Skeletal muscle tissue (tissue), 4 donors: Measurements from ENCODE around the gene GPSM1. TPM values are rescaled to one million over a fixed set of nuclear protein-coding genes. Genes with fewer than 3 reads are reported as not detected.
"Not testable (repeated sequence)": the region's sequence is repeated elsewhere in the genome, so short reads cannot be mapped to it uniquely, and the experiment has no call there.

Experiments used
- H3K27ac ChIP-seq: one replicate; pipeline ENCODE4 v1.7.0; 2013; ENCODE audit warnings: mild to moderate bottlenecking, low read depth, low read length, inconsistent platforms
- H3K27me3 ChIP-seq, 3 donors: one replicate each; pipeline ENCODE4 v1.7.0; 2013; ENCODE audit warnings: low read length in 3 of 3; ENCODE audit not compliant: control insufficient read depth in 3 of 3, insufficient read depth in 3 of 3
- H3K36me3 ChIP-seq, 3 donors: one replicate each; pipeline ENCODE4 v1.7.0; 2013; ENCODE audit warnings: low read length in 3 of 3; ENCODE audit not compliant: control insufficient read depth in 3 of 3, insufficient read depth in 3 of 3
- H3K4me1 ChIP-seq, 3 donors: one replicate each; pipeline ENCODE4 v1.7.0; 2013; ENCODE audit warnings: low read length in 3 of 3, mild to moderate bottlenecking in 3 of 3; ENCODE audit not compliant: control insufficient read depth in 3 of 3, insufficient read depth in 3 of 3
- H3K4me3 ChIP-seq, 3 donors: one replicate each; pipeline ENCODE4 v1.7.0; 2013; ENCODE audit warnings: low read length in 3 of 3
- H3K9ac ChIP-seq, 3 donors: one replicate each; pipeline ENCODE4 v1.7.0; 2013; ENCODE audit warnings: low read length in 3 of 3, mild to moderate bottlenecking in 3 of 3, moderate library complexity in 2 of 3, low read depth in 1 of 3
- H3K9me3 ChIP-seq, 3 donors: one replicate each; pipeline ENCODE4 v1.7.0; 2013; ENCODE audit warnings: low read length in 3 of 3; ENCODE audit not compliant: control insufficient read depth in 3 of 3
- total RNA-seq: library from RNA; depleted of rRNA; stranded (reverse); fragments of >200 nt; gene quantifications from one replicate; pipeline ENCODE4 v1.2.3, GENCODE V29; 2014
- donor health status: Osteomylitis.

The GPSM1 gene
- total RNA-seq, 1 donor from 2014 or later: 14.1 TPM

DNA sequence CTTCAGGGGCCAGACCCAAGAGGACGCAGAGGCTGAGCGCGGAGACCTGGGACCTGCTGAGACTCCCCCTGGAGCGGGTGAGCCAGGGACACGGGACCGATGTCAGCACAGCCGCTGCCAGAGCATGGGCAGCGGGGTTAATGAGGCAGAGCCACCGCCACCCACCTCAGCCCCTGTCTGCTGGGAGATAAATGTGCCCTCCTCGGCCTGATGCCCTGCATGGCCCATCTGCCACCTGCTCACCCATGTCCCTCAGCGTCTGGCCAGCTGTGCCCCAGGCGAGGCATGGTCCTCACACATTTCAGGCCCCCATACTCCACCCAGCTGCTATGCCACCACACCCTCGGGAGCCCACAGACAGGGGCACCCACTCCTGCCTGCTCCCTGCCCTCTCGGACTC lies 21.4 kb downstream of the GPSM1 start:
- no peaks in the 10 kb centered on the region for H3K36me3 ChIP-seq
- peaks cover 29 to 49% (median 32%) of the 10 kb centered on the region in 3 donors for H3K27me3 ChIP-seq
- peaks cover 2 to 7% (median 6%) of the 10 kb centered on the region in 3 donors for H3K4me1 ChIP-seq
- H3K9me3 ChIP-seq: no peaks in the 10 kb centered on the region
- H3K27ac ChIP-seq: no peak overlapping the region
- no peak overlapping the region for H3K4me3 ChIP-seq
- H3K9ac ChIP-seq: no peak overlapping the region

DNA sequence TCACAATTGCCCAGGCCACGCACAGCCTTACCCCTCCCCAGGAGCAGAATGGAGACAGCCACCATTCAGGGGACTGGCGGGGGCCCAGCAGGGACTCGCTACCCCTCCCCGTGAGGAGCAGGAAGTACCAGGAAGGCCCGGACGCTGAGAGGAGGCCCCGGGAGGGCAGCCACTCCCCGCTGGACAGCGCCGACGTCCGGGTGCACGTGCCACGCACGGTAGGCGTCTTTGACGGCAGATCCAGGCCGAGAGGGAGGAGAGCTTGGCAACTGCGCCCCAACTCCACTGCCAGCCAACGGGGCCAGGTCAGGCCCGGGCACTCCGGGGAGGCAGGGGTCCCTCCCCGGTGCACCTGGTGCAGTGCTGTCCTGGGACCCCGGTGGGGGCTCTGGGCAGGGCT lies 22.2 kb downstream of the GPSM1 start:
- Histone ChIP-seq H3K9ac (no peak overlapping the region), H3K9me3 (no peaks in the 10 kb centered on the region), H3K36me3 (no peaks in the 10 kb centered on the region), H3K27me3 (peaks cover 23 to 45% (median 32%) of the 10 kb centered on the region in 3 donors), H3K4me3 (no peak overlapping the region), H3K27ac (no peak overlapping the region), H3K4me1 (peaks cover 2 to 8% (median 6%) of the 10 kb centered on the region in 3 donors)

DNA sequence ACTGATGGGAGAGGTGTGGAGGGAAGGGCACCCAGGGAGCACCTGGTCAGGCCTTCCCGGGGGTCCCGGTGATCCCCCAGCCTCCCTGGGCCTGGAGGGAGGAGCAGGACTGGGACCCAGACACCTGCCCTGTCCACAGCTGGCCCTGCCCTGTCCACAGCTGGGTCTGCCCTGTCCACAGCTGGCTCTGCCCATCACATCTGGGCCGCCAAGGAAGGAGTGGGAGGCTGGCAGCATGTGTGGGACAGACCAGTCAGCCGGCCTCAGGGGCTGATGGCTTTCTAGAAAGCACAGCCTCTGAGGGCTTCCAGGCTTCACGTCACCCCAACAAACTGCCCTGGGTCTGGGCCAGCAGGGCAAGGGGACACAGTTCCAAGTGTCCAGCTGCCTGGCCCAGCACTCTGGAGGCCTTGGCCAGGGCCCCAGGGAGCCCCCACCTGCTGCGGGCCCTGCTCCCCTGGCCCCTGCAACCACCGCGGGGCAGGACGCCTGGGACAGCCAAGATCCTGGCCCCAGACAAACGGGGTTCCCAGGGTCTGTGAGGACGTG lies 24.0 kb downstream of the GPSM1 start:
- Histone ChIP-seq H3K9me3 (no peaks in the 10 kb centered on the region), H3K27ac (no peak overlapping the region), H3K27me3 (peaks cover 18 to 27% (median 19%) of the 10 kb centered on the region in 3 donors), H3K4me3 (no peak overlapping the region), H3K36me3 (no peaks in the 10 kb centered on the region), H3K4me1 (peaks cover 0 to 9% (median 4%) of the 10 kb centered on the region in 3 donors), H3K9ac (no peak overlapping the region)

DNA sequence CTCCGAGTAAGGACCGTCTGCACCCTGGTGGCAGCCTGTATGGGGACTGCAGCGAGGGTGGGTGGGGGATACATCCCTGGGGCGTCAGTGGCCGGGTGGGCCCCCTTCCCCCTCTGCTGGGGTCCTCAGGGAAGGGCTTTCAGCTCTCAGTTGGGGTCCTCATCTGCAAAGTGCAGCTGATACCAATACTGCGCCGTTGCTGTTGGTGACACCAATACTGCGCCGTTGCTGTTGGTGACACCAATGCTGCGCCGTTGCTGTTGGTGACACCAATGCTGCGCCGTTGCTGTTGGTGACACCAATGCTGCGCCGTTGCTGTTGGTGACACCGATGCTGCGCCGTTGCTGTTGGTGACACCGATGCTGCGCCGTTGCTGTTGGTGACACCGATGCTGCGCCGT lies 24.5 kb downstream of the GPSM1 start:
- H3K4me1 ChIP-seq: not testable (repeated sequence)

DNA sequence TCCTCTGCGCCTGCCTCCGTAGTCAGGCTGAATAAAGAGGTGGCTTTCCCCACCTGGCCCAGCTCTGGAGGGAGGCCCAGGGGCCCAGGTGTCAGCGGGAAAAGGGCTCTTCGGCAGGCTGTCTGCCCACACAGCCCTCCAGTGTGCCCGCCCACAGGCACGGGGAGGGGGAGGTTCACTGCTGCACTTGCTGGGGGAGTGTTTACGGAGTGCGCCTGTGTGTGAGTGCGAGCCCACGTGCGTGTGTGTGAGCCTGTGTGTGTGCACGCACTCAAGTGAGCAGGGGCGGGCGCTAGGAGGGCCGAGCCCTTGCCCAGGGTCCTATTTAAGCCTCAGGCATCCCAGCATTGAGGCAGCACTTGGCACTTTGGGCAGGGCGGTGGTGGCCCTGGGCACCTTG lies 25.3 kb downstream of the GPSM1 start:
- Histone ChIP-seq H3K27me3 (peaks cover 8 to 13% (median 8%) of the 10 kb centered on the region in 3 donors), H3K36me3 (no peaks in the 10 kb centered on the region), H3K27ac (no peak overlapping the region), H3K4me1 (peaks cover 0 to 9% (median 4%) of the 10 kb centered on the region in 3 donors), H3K9me3 (no peaks in the 10 kb centered on the region), H3K4me3 (no peak overlapping the region), H3K9ac (no peak overlapping the region)

More for the DNA sequence above, 24.5 kb downstream of the GPSM1 start:
- not testable (repeated sequence) for H3K9ac ChIP-seq, H3K4me3 ChIP-seq, H3K9me3 ChIP-seq, H3K27ac ChIP-seq, H3K36me3 ChIP-seq
- H3K27me3 ChIP-seq: peaks cover 14 to 22% (median 15%) of the 10 kb centered on the region in 3 donors

DNA sequence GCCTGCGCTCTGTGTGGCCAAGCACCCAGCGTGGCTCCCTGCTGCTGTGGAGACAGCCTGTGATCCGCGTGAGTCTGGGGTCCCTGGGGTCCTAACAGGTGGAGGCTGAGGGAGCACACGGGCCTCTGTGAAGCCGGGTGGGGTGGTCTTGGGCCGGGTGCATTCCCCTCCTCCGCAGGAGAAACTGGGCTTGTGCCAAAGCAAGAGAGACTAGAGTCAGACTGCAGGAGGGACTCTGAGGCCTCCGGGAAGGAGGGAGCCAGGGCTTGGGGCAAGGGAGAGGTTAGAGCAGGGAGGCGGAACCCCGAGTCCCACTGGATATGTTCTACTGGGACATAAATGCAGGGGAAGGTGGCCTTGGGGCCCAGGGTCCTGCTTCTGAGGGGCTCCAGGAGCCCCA lies 25.7 kb downstream of the GPSM1 start:
- Histone ChIP-seq H3K9me3 (no peaks in the 10 kb centered on the region), H3K4me3 (no peak overlapping the region), H3K4me1 (peaks cover 0 to 9% (median 4%) of the 10 kb centered on the region in 3 donors), H3K27ac (no peak overlapping the region), H3K27me3 (peaks cover 6 to 13% (median 6%) of the 10 kb centered on the region in 3 donors), H3K36me3 (no peaks in the 10 kb centered on the region), H3K9ac (no peak overlapping the region)

DNA sequence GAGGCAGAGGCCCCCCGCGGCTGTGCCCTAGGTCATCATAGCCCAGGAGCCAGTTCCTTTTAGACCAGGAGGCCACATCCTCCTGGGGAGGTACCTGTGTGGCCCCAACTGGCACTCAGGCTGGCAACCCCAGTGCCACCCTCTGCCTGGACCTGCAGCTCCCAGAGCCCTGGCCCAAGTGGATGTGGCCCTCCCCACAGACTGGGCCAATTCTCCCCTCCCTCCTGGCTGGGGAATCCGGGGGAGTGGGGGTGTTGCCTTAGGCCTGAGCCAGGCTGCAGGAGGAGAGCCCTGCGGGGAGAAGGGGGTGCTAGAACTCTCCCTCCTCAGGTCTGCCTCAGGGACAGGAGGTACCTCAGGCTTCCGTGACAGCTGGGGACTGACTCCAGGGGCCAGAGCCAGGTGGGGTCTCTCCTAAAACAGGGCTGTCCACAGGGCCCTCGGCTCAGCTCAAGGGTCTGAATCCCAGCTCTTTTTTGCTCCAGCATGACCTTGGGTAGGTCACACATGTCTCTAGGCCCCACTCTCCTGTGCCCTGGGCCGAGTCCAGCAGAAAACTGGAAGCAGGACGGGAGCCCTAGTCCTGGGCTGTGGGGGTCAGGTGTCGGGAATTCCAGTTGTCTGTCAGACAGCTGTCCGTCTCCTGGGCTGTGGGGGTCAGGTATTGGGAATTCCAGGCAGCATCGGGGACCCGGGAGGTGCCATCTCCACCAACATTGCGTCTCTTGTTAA lies 26.6 kb downstream of the GPSM1 start:
- H3K4me3 ChIP-seq: no peak overlapping the region

DNA sequence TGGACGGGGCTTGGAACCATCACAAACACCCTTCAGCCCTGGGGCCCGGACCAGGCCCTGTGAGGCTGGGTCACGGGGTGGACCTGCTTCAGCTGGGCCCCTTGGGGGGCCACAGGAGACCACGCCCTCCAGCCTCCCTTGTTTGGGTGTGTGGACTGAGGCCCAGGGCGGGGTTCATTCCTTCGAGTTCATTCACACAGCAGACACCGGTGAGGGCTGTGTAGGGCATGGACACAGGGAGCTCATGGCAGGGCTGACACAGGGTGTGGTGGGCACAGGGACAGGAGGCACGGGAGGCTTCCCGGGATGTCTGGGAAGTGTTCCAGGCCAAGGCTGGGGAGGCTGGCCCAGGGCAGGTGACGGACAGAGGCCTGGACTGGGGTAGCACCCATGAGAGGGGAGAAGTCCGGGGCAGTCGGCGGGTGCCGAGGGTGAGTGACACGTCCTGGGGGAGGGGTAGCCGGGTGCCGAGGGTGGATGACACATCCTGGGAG lies 27.3 kb downstream of the GPSM1 start:
- peaks cover 0 to 9% (median 4%) of the 10 kb centered on the region in 3 donors for H3K4me1 ChIP-seq
- peaks cover 0 to 2% (median 2%) of the 10 kb centered on the region in 3 donors for H3K36me3 ChIP-seq
- H3K9ac ChIP-seq: peak overlapping the region in 1 of 3 donors; percentile 45
- H3K9me3 ChIP-seq: no peaks in the 10 kb centered on the region
- H3K27me3 ChIP-seq: peaks cover 0 to 6% (median 5%) of the 10 kb centered on the region in 3 donors
- H3K27ac ChIP-seq: no peak overlapping the region
- no peak overlapping the region for H3K4me3 ChIP-seq

More for the DNA sequence above, 26.6 kb downstream of the GPSM1 start:
- Histone ChIP-seq H3K36me3 (peaks cover 0 to under 1% (median under 1%) of the 10 kb centered on the region in 3 donors), H3K9me3 (no peaks in the 10 kb centered on the region), H3K27ac (no peak overlapping the region), H3K4me1 (peaks cover 0 to 9% (median 4%) of the 10 kb centered on the region in 3 donors), H3K27me3 (peaks cover 4 to 11% (median 6%) of the 10 kb centered on the region in 3 donors), H3K9ac (no peak overlapping the region)

DNA sequence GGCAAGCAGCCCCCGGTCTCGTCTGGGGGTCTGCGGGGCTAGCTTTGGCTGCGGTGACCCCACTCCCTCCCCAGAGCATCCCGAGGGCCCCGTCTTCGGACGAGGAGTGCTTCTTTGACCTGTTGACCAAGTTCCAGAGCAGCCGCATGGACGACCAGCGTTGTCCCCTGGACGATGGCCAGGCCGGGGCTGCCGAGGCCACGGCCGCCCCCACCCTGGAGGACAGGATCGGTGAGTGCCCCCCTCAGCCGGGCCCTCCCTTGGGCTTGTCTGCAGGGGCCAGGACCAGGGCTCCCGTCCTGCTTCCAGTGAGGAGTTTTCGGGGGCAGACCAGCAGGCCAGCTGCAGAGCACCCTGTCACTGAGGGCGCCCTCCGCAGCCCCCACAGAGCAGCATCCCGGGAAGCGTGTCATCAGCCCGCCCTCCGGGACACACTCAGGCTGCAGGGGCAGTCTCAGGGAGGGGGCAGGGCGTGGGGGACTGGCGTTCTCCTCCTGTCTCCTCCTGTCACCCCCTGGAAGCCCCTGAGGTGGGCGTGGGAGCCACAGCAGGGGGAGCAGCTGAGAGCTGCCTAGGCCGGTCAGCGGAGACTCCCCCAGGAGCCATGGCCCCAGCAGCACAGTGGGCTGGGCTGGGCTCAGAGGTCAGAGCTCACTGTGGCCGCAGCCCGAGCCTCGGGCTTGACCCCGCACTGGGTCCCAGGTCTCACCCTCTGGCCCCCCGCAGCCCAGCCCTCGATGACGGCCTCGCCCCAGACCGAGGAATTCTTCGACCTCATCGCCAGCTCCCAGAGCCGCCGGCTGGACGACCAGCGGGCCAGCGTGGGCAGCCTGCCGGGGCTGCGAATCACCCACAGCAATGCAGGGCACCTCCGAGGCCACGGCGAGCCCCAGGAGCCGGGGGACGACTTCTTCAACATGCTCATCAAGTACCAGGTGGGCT lies 28.5 kb downstream of the GPSM1 start:
- Histone ChIP-seq H3K4me3 (no peak overlapping the region), H3K27me3 (peaks cover 0 to 6% (median 0%) of the 10 kb centered on the region in 3 donors), H3K4me1 (peaks cover 0 to 9% (median 4%) of the 10 kb centered on the region in 3 donors), H3K9ac (no peak overlapping the region), H3K9me3 (no peaks in the 10 kb centered on the region), H3K27ac (no peak overlapping the region), H3K36me3 (peaks cover 0 to 2% (median 2%) of the 10 kb centered on the region in 3 donors)
